MM.1S (cell line): ENCODE data around the gene AQP1.

ENCODE experiments used
- DNase-seq: peaks from one replicate; pipeline ENCODE4 v3.0.0-alpha.2; 2015
- H2AFZ ChIP-seq: fragments of 300-600 bp; sonication (generic); 2 replicates; pipeline ENCODE4 v1.6.0; 2016; ENCODE audit warnings: antibody characterized with exemption, low read length
- H3F3A ChIP-seq: fragments of 300-600 bp; sonication (generic); 2 replicates; pipeline ENCODE4 v1.6.1; 2016; ENCODE audit warnings: mild to moderate bottlenecking, antibody characterized with exemption, low read length, moderate library complexity, mixed read lengths; ENCODE audit not compliant: insufficient read depth
- H3K27ac ChIP-seq: fragments of 300-600 bp; sonication (generic); 2 replicates; pipeline ENCODE4 v1.5.1; 2016; ENCODE audit warnings: mild to moderate bottlenecking, low read length
- H3K27me3 ChIP-seq: fragments of 300-600 bp; sonication (generic); replicated peaks from 2 replicates; pipeline ENCODE4 v1.6.0; 2016; ENCODE audit warnings: low read length; ENCODE audit not compliant: insufficient read depth
- H3K36me3 ChIP-seq: fragments of 300-600 bp; sonication (generic); replicated peaks from 2 replicates; pipeline ENCODE4 v1.6.1; 2016; ENCODE audit warnings: mild to moderate bottlenecking, low read length, mixed read lengths; ENCODE audit not compliant: insufficient read depth
- H3K4me1 ChIP-seq: fragments of 300-600 bp; sonication (generic); 2 replicates; pipeline ENCODE4 v1.6.1; 2016; ENCODE audit warnings: low read length, mixed read lengths
- H3K4me2 ChIP-seq: fragments of 300-600 bp; sonication (generic); 2 replicates; pipeline ENCODE4 v1.6.0; 2016; ENCODE audit warnings: low read depth, low read length
- H3K4me3 ChIP-seq: fragments of 300-600 bp; sonication (generic); 2 replicates; pipeline ENCODE4 v1.5.1; 2016; ENCODE audit warnings: low read length, mixed read lengths
- H3K79me2 ChIP-seq: fragments of 300-600 bp; sonication (generic); 2 replicates; pipeline ENCODE4 v1.6.1; 2016; ENCODE audit warnings: mixed run types, low read length, mixed read lengths
- H3K9ac ChIP-seq: fragments of 300-600 bp; sonication (generic); 2 replicates; pipeline ENCODE4 v1.6.1; 2016; ENCODE audit warnings: low read length, mixed read lengths
- H3K9me2 ChIP-seq: fragments of 300-600 bp; sonication (generic); replicated peaks from 2 replicates; pipeline ENCODE4 v1.6.1; 2016; ENCODE audit warnings: mild to moderate bottlenecking, low read length, mixed read lengths; ENCODE audit not compliant: insufficient read depth
- H3K9me3 ChIP-seq: fragments of 300-600 bp; sonication (generic); replicated peaks from 2 replicates; pipeline ENCODE4 v1.6.1; 2016; ENCODE audit warnings: mild to moderate bottlenecking, low read length, mixed read lengths; ENCODE audit not compliant: insufficient read depth
- H4K20me1 ChIP-seq: fragments of 300-600 bp; sonication (generic); 2 replicates; pipeline ENCODE4 v1.6.1; 2016; ENCODE audit warnings: mild to moderate bottlenecking, low read length, moderate library complexity, mixed read lengths; ENCODE audit not compliant: insufficient read depth
- EZH2 ChIP-seq: fragments of 300-600 bp; sonication (generic); optimal IDR thresholded peaks from 2 replicates; pipeline ENCODE3; 2017; ENCODE audit warnings: low read depth, mild to moderate bottlenecking, antibody characterized with exemption, low read length, mixed read lengths
- EZH2phosphoT487 ChIP-seq: fragments of 300-600 bp; sonication (generic); IDR thresholded peaks from 2 replicates; pipeline ENCODE4 v1.6.1; 2018; ENCODE audit warnings: antibody characterized with exemption, low read length
- TF ChIP-seq, protein P1 (sequence below): fragments of 300-600 bp; sonication (generic); IDR thresholded peaks from 2 replicates; pipeline ENCODE4 v1.5.1; 2016; ENCODE audit warnings: antibody characterized with exemption, low read length, mixed read lengths

Gene AQP1

DNA sequence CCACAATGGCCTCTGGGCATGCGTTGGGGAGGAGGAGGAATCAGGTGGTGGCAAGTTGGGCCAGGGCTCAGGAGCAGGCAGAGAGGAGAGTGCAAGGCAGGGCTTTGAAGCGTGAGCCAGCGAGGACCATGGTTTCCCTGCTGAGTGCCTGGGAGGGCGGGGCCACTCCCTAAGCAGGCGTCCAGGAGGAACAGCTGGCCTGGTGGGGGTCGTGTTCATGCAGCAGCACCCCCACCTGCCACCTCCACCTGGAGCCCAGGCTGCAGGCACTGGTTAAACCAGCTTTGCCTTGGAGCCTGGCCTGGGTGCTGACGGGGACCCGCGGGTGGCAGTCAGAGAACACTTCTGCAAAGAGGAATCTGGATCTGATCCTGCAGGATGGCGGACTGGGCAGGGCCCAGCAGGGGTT lies 24.2 kb upstream of the AQP1 start:
- H3K79me2 ChIP-seq = no peaks in the 10 kb centered on the region
- H4K20me1 ChIP-seq = no peaks in the 10 kb centered on the region
- no peaks in the 10 kb centered on the region for H3F3A ChIP-seq
- no peaks in the 10 kb centered on the region for H3K36me3 ChIP-seq
- H3K4me2 ChIP-seq = no peak overlapping the region
- H3K4me3 ChIP-seq = no peak overlapping the region
- no peaks in the 10 kb centered on the region for H3K9me3 ChIP-seq
- no peaks in the 10 kb centered on the region for H3K27me3 ChIP-seq
- DNase-seq = no peak
- H2AFZ ChIP-seq = no peak overlapping the region
- TF ChIP-seq, protein P1, sequence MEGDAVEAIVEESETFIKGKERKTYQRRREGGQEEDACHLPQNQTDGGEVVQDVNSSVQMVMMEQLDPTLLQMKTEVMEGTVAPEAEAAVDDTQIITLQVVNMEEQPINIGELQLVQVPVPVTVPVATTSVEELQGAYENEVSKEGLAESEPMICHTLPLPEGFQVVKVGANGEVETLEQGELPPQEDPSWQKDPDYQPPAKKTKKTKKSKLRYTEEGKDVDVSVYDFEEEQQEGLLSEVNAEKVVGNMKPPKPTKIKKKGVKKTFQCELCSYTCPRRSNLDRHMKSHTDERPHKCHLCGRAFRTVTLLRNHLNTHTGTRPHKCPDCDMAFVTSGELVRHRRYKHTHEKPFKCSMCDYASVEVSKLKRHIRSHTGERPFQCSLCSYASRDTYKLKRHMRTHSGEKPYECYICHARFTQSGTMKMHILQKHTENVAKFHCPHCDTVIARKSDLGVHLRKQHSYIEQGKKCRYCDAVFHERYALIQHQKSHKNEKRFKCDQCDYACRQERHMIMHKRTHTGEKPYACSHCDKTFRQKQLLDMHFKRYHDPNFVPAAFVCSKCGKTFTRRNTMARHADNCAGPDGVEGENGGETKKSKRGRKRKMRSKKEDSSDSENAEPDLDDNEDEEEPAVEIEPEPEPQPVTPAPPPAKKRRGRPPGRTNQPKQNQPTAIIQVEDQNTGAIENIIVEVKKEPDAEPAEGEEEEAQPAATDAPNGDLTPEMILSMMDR = no peak
- TF ChIP-seq EZH2 = no peak
- no peak for TF ChIP-seq EZH2phosphoT487
- H3K9me2 ChIP-seq = no peaks in the 10 kb centered on the region
- H3K9ac ChIP-seq = no peak overlapping the region
- H3K27ac ChIP-seq = no peak overlapping the region
- no peaks in the 10 kb centered on the region for H3K4me1 ChIP-seq

DNA sequence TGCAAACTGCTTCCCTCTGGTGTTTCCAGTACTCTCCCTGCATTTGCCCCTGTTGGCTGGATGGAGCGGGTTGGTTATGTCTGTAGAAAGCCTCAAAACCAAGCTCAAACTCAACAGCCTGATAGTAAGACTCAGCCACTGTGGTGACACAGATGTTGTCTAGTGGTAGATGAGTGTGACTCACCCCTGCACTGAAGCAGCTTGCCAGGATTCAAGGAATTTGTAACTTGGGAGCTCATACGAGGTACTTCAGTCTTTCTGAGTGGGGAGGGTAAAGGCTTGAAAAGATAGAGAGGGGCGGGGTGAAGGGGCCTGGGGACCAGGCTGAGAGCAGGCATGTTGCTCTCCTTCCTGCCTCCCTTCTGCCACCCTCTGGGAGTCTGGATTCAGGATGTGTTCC lies 22.9 kb upstream of the AQP1 start:
- no peak for DNase-seq
- Histone ChIP-seq H3K4me2 (no peak overlapping the region), H3F3A (no peaks in the 10 kb centered on the region), H3K27ac (no peak overlapping the region), H3K4me1 (no peaks in the 10 kb centered on the region), H3K27me3 (no peaks in the 10 kb centered on the region), H3K4me3 (no peak overlapping the region), H3K9me3 (no peaks in the 10 kb centered on the region), H3K36me3 (no peaks in the 10 kb centered on the region), H2AFZ (no peak overlapping the region), H3K79me2 (no peaks in the 10 kb centered on the region), H4K20me1 (no peaks in the 10 kb centered on the region), H3K9me2 (no peaks in the 10 kb centered on the region), H3K9ac (no peak overlapping the region)
- TF ChIP-seq, protein P1 = no peak
- TF ChIP-seq EZH2 (no peak), EZH2phosphoT487 (no peak)

DNA sequence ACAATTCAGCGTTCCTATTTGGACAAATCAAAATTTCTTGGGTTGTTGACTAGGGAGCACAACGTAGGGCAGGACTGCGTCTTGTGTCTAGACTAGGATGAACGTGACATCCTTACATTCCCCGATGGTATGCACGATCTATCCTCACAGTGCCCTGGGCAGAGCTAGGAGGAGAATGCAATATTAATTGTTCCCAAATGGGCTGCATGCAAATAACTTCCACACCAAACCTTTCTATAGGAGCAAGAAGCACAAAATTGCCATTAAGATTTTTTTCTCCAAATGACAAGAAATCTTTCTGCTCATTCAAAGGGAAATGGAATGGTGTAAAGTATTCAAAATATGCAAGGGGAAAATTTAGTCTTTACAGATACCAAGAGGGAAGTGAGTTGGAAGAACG lies 21.4 kb upstream of the AQP1 start:
- Histone ChIP-seq H4K20me1 (no peaks in the 10 kb centered on the region), H3K79me2 (no peaks in the 10 kb centered on the region), H3K9me3 (no peaks in the 10 kb centered on the region), H3K4me3 (no peak overlapping the region), H3K9ac (no peak overlapping the region), H3K4me2 (no peak overlapping the region), H3K9me2 (no peaks in the 10 kb centered on the region), H3K4me1 (no peaks in the 10 kb centered on the region), H3K36me3 (no peaks in the 10 kb centered on the region), H3K27ac (no peak overlapping the region), H2AFZ (no peak overlapping the region), H3F3A (no peaks in the 10 kb centered on the region), H3K27me3 (no peaks in the 10 kb centered on the region)
- TF ChIP-seq, protein P1 = no peak
- TF ChIP-seq EZH2phosphoT487 (no peak), EZH2 (no peak)
- no peak for DNase-seq
